Measurements from ENCODE around the gene RAB13. TPM values are rescaled to one million over a fixed set of nuclear protein-coding genes. Genes with fewer than 3 reads are reported as not detected.

RAB13 gene
- total and polyA plus RNA-seq, 2 of the 8 experiments (the other 6 are each of a cell fraction or from before 2014, with no cell fraction given): 70.5 to 157 TPM

- no peak overlapping the region for H2AK5ac ChIP-seq (ENCODE audit: low read depth, low read length)
- peak overlapping the region in 3 of 4 experiments; percentile 22 to 79 (median 65); a peak in 6 of 7 replicates for H3K9ac ChIP-seq (replicated peaks in 1 of 4; ENCODE audit: extremely low read depth in 1 of 4, low read depth in 3 of 4, low read length in 3 of 4)
- H3K23me2 ChIP-seq (ENCODE audit: low read depth, low read length): peaks cover 6% of the 10 kb centered on the region; the same call in 1 of the 2 replicates
- peak overlapping the region; percentile 69 to 89 for H3K4me2 ChIP-seq (ENCODE audit: insufficient read depth in 1 of 2, low read depth in 2 of 2, low read length in 2 of 2)
- no peaks in the 10 kb centered on the region for H3K79me1 ChIP-seq (ENCODE audit: low read depth, low read length)
- CTCF ChIA-PET (ENCODE audit: partially characterized antibody): interaction anchor here (0.6 to 4.2 kb wide), 14 partner anchors 10 to 434 kb away, joined by 3 to 31 read pairs (median 4); partner anchors contain the start of genes CREB3L4 and CRTC2
- H2BK15ac ChIP-seq (ENCODE audit: low read length): no peak overlapping the region
- H4K8ac ChIP-seq (ENCODE audit: extremely low read depth, insufficient read depth, low read length): no peak overlapping the region; the same call in 1 of the 2 replicates
- peaks cover 0 to 5% (median 2%) of the 10 kb centered on the region in 4 experiments; a peak in 2 of 7 replicates for H3K4me1 ChIP-seq (replicated peaks in 1 of 4; ENCODE audit: control insufficient read depth in 3 of 4, insufficient read depth in 4 of 4, low read length in 3 of 4)
- peak overlapping the region; percentile 39 for H4K91ac ChIP-seq (replicated peaks; ENCODE audit: insufficient read length, low read length)
- FAIRE-seq (no peak), DNase-seq (ENCODE audit: low read depth in 1 of 2, low spot score in 2 of 2) (no peak)
- no peak overlapping the region for H3K4ac ChIP-seq (replicated peaks; ENCODE audit: insufficient read length, low read depth, low read length)
- peak overlapping the region; percentile 79 to 87 (median 80) for H3K4me3 ChIP-seq (ENCODE audit: extremely low read depth in 1 of 4, insufficient read depth in 2 of 4, low read depth in 3 of 4, low read length in 4 of 4)
- no peaks in the 10 kb centered on the region for H3K9me3 ChIP-seq (ENCODE audit: insufficient read depth in 2 of 2, low read depth in 1 of 2, low read length in 1 of 2)
- H2BK20ac ChIP-seq (ENCODE audit: low read length): no peak overlapping the region
- H3K36me3 ChIP-seq (ENCODE audit: control insufficient read depth in 2 of 4, insufficient read depth in 4 of 4, low read length in 3 of 4): peaks cover 6 to 23% (median 17%) of the 10 kb centered on the region in 4 experiments; a peak in 4 of 8 replicates
- H2AFZ ChIP-seq (ENCODE audit: low read length): no peak overlapping the region
- 0 out of 2 replicates have a peak overlapping the region, but pooled peaks have one; percentile 48 for H3K18ac ChIP-seq (ENCODE audit: extremely low read depth, low read length)
- H4K5ac ChIP-seq (ENCODE audit: insufficient read length, low read depth, low read length): peak overlapping the region; percentile 10
- peak overlapping the region; percentile 4; the same call in 1 of the 2 replicates for H2BK5ac ChIP-seq (ENCODE audit: low read depth, low read length)
- no peak overlapping the region for H3K23ac ChIP-seq (ENCODE audit: insufficient read length)
- no peak overlapping the region for H3K27ac ChIP-seq (ENCODE audit: low read depth, low read length)
- H3K27me3 ChIP-seq (replicated peaks in 1 of 4; ENCODE audit: control insufficient read depth in 3 of 4, extremely low read depth in 1 of 4, insufficient read depth in 3 of 4, low read length in 3 of 4): no peaks in the 10 kb centered on the region
- H4K20me1 ChIP-seq (replicated peaks in 1 of 2; ENCODE audit: control insufficient read depth in 1 of 2, insufficient read depth in 2 of 2, low read length in 2 of 2): peaks cover 2 to 3% of the 10 kb centered on the region in 2 experiments
- 64% methylated on average over 10 of the region's 12 CpGs; no CpG with 5 or more reads in 1 of the 2 experiments for WGBS, 2 experiments (ENCODE audit: extremely low coverage in 1 of 2, insufficient coverage in 1 of 2, insufficient read length in 1 of 2, insufficient replicate concordance in 2 of 2, low coverage in 1 of 2, low lambda C conversion rate in 2 of 2, missing lambda C conversion rate in 1 of 2)
- H3K56ac ChIP-seq (replicated peaks; ENCODE audit: insufficient read length, low read depth, low read length): no peak overlapping the region
- POLR2A ChIA-PET (ENCODE audit: partially characterized antibody): interaction anchor here (0.7 to 11.4 kb wide), 12 partner anchors 11 to 148 kb away, joined by 3 to 75 read pairs (median 35); partner anchors contain the start of genes CREB3L4, CRTC2, GATAD2B and JTB
- H3K79me2 ChIP-seq (ENCODE audit: control insufficient read depth in 1 of 2, insufficient read depth in 2 of 2, low read length in 2 of 2): peaks cover 0 to 18% of the 10 kb centered on the region in 2 experiments; a peak in 2 of 4 replicates
- TF ChIP-seq RNF2 (IDR thresholded peaks at IDR 0.05; ENCODE audit: borderline replicate concordance, low read depth, low read length, missing control alignments, poor library complexity, severe bottlenecking) (no peak), SAP30 (IDR thresholded peaks at IDR 0.05; ENCODE audit: insufficient read depth, insufficient replicate concordance, low read length) (peak; percentile 21)
- no peak overlapping the region for H3K14ac ChIP-seq (ENCODE audit: insufficient read length)
- H2BK120ac ChIP-seq (replicated peaks; ENCODE audit: low read depth, low read length): no peak overlapping the region
- no peak overlapping the region for H2BK12ac ChIP-seq (ENCODE audit: low read depth, low read length)
These were observed 40.9 kb downstream of the RAB13 start for GRCh38 chr1:153945131-153945794.

Measured in H1 (cell line).